ENCODE results near the gene GARNL3.
A peak's percentile ranks its signal among the peaks of the same experiment; 100 is the strongest.

Gene GARNL3

DNA sequence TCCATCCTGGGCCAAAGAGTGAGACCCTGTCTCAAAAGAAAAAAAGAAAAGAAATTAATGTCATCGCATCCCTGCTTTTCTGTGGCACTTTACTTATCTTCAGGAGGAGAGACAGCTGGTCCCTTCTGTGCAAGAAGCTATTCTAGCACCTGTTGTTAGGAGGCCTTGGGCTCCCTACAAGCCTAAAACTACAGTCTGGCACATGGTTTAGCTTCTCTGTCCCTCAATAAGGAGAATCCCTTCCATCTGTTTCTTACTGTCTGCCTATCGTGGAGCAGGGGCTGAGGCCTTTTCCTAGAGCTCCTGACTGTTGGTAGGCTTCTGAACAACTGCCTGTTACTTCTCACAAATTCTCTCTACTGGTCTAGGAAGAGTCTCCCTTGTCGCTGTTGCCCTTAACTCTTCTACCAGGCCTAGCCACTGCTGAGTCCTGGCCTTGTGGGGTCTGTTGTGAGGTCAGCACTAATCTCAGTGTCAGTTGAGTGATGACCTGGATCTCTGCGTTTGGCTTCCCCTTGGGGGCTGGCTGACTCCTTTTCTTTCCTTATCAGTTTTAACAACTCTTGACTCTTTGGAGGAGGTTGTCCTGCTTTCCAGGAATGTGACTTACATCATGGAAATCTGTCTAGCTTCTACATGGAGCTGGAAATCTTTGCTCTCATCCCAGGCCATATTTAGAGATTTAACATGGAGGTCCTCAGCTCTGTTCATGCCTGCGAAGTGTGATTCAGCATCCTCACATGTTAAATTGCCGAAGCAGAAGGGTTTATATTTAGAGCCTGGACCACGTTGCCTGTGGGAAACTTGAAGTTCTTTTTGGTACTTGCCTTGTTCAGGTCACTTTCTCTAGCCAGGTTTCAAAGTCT is 5.7 kb upstream of the GARNL3 start:
- Histone ChIP-seq H3K9me3 (ENCODE audit: control insufficient read depth in 2 of 2, low read length in 2 of 2) (no peaks in the 10 kb centered on the region), H3K9ac (ENCODE audit: low read length in 2 of 2) (no peak overlapping the region), H3K27me3 (ENCODE audit: control insufficient read depth in 1 of 2, insufficient read depth in 2 of 2, low read length in 2 of 2) (no peaks in the 10 kb centered on the region), H3K4me3 (ENCODE audit: low read length in 2 of 2) (no peak overlapping the region), H3K36me3 (ENCODE audit: control insufficient read depth in 2 of 2, insufficient read depth in 2 of 2, low read length in 2 of 2) (peaks cover 0 to 2% of the 10 kb centered on the region in 2 donors), H3K4me1 (ENCODE audit: control insufficient read depth, insufficient read depth, low read length) (peaks cover 16% of the 10 kb centered on the region), H3K27ac (ENCODE audit: low read length) (no peak overlapping the region)

GRCh38 chr9:127262602-127263001 is 2.0 kb upstream of the GARNL3 start:
- Histone ChIP-seq H3K27me3 (ENCODE audit: control insufficient read depth in 1 of 2, insufficient read depth in 2 of 2, low read length in 2 of 2) (no peaks in the 10 kb centered on the region), H3K36me3 (ENCODE audit: control insufficient read depth in 2 of 2, insufficient read depth in 2 of 2, low read length in 2 of 2) (peaks cover 0 to 2% of the 10 kb centered on the region in 2 donors), H3K4me1 (ENCODE audit: control insufficient read depth, insufficient read depth, low read length) (peaks cover 16% of the 10 kb centered on the region), H3K9me3 (ENCODE audit: control insufficient read depth in 2 of 2, low read length in 2 of 2) (no peaks in the 10 kb centered on the region), H3K27ac (ENCODE audit: low read length) (no peak overlapping the region), H3K4me3 (ENCODE audit: low read length in 2 of 2) (no peak overlapping the region), H3K9ac (ENCODE audit: low read length in 2 of 2) (no peak overlapping the region)

- no peaks in the 10 kb centered on the region for H3K9me3 ChIP-seq (ENCODE audit: control insufficient read depth in 2 of 2, low read length in 2 of 2)
- H3K9ac ChIP-seq (ENCODE audit: low read length in 2 of 2), result no peak overlapping the region
- peak overlapping the region in 1 of 2 donors; percentile 10 for H3K4me3 ChIP-seq (ENCODE audit: low read length in 2 of 2)
- H3K4me1 ChIP-seq (ENCODE audit: control insufficient read depth, insufficient read depth, low read length), result peaks cover 16% of the 10 kb centered on the region
- H3K27me3 ChIP-seq (ENCODE audit: control insufficient read depth in 1 of 2, insufficient read depth in 2 of 2, low read length in 2 of 2), result no peaks in the 10 kb centered on the region
- H3K36me3 ChIP-seq (ENCODE audit: control insufficient read depth in 2 of 2, insufficient read depth in 2 of 2, low read length in 2 of 2), result peaks cover 0 to 2% of the 10 kb centered on the region in 2 donors
- H3K27ac ChIP-seq (ENCODE audit: low read length), result no peak overlapping the region
Measured at GRCh38 chr9:127263237-127263636, 1.3 kb upstream of the GARNL3 start.

DNA sequence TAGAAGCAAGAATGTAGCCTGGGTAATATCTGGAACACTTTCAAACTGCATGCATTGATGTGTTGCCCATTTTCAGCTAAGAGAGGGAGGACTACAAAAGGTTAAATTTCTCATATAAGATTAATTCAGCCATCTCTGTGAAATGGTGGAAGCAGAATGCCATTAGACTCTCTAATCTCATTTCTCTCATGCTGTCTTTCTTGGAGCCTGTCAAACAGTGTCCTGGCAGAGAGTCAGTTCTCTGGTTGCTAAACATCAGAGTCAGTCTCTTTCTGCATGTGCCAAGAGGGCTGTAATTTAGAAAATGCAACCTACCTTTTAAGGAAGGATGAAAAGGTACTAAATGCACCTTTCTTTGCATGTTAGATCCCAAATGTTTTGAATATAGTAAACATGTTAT is 910 bp upstream of the GARNL3 start:
- H3K9me3 ChIP-seq (ENCODE audit: control insufficient read depth in 2 of 2, low read length in 2 of 2), result no peaks in the 10 kb centered on the region
- peak overlapping the region in 1 of 2 donors; percentile 10 for H3K4me3 ChIP-seq (ENCODE audit: low read length in 2 of 2)
- peaks cover 14% of the 10 kb centered on the region for H3K4me1 ChIP-seq (ENCODE audit: control insufficient read depth, insufficient read depth, low read length)
- H3K27ac ChIP-seq (ENCODE audit: low read length), result no peak overlapping the region
- no peak overlapping the region for H3K9ac ChIP-seq (ENCODE audit: low read length in 2 of 2)
- peaks cover 0 to 2% of the 10 kb centered on the region in 2 donors for H3K36me3 ChIP-seq (ENCODE audit: control insufficient read depth in 2 of 2, insufficient read depth in 2 of 2, low read length in 2 of 2)
- no peaks in the 10 kb centered on the region for H3K27me3 ChIP-seq (ENCODE audit: control insufficient read depth in 1 of 2, insufficient read depth in 2 of 2, low read length in 2 of 2)

DNA sequence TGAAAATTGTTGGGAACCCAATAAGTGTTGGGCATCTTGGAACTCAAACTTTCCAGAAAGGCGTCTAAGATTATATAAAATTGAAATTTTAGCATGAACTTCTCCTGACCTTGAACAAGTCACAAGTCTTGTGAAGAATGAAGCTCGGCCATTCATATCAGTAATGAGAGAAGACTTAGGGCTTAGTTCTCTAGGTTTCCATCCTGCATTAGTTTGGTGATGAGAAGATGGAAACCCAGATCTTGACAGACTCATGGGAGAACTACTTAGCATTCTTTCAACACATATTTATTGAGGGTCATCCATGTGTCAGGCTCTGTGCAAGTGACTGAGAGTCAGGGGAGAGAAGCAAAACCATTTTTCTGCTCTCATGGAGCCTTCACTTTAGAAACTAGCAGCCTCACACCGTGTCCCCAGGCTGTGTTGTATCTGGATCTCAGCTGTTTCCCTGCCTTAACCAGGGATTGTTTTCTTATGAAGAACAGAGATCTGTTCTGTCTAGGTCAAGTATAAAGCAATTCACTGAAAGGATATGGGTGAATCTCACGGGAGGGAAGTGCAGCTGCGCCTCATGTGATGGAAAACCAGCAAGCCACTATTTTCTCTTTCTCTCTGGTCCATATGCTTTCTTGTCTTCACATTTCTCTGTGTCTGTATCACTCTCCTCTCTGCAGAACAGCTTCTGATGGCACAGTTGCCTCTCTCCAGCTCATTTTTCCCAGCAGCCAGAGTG is 3.4 kb downstream of the GARNL3 start:
- Histone ChIP-seq H3K4me3 (ENCODE audit: low read length in 2 of 2) (no peak overlapping the region), H3K9ac (ENCODE audit: low read length in 2 of 2) (no peak overlapping the region), H3K27me3 (ENCODE audit: control insufficient read depth in 1 of 2, insufficient read depth in 2 of 2, low read length in 2 of 2) (no peaks in the 10 kb centered on the region), H3K9me3 (ENCODE audit: control insufficient read depth in 2 of 2, low read length in 2 of 2) (no peaks in the 10 kb centered on the region), H3K4me1 (ENCODE audit: control insufficient read depth, insufficient read depth, low read length) (peaks cover 5% of the 10 kb centered on the region), H3K36me3 (ENCODE audit: control insufficient read depth in 2 of 2, insufficient read depth in 2 of 2, low read length in 2 of 2) (no peaks in the 10 kb centered on the region), H3K27ac (ENCODE audit: low read length) (no peak overlapping the region)

GRCh38 chr9:127269449-127269848 is 4.9 kb downstream of the GARNL3 start:
- no peaks in the 10 kb centered on the region for H3K9me3 ChIP-seq (ENCODE audit: control insufficient read depth in 2 of 2, low read length in 2 of 2)
- no peaks in the 10 kb centered on the region for H3K27me3 ChIP-seq (ENCODE audit: control insufficient read depth in 1 of 2, insufficient read depth in 2 of 2, low read length in 2 of 2)
- no peaks in the 10 kb centered on the region for H3K36me3 ChIP-seq (ENCODE audit: control insufficient read depth in 2 of 2, insufficient read depth in 2 of 2, low read length in 2 of 2)
- H3K4me1 ChIP-seq (ENCODE audit: control insufficient read depth, insufficient read depth, low read length), result no peaks in the 10 kb centered on the region
- no peak overlapping the region for H3K4me3 ChIP-seq (ENCODE audit: low read length in 2 of 2)
- no peak overlapping the region for H3K9ac ChIP-seq (ENCODE audit: low read length in 2 of 2)
- H3K27ac ChIP-seq (ENCODE audit: low read length), result no peak overlapping the region

- no peak overlapping the region for H3K27ac ChIP-seq (ENCODE audit: low read length)
- H3K27me3 ChIP-seq (ENCODE audit: control insufficient read depth in 1 of 2, insufficient read depth in 2 of 2, low read length in 2 of 2), result no peaks in the 10 kb centered on the region
- no peaks in the 10 kb centered on the region for H3K36me3 ChIP-seq (ENCODE audit: control insufficient read depth in 2 of 2, insufficient read depth in 2 of 2, low read length in 2 of 2)
- no peaks in the 10 kb centered on the region for H3K9me3 ChIP-seq (ENCODE audit: control insufficient read depth in 2 of 2, low read length in 2 of 2)
- H3K9ac ChIP-seq (ENCODE audit: low read length in 2 of 2), result no peak overlapping the region
- no peaks in the 10 kb centered on the region for H3K4me1 ChIP-seq (ENCODE audit: control insufficient read depth, insufficient read depth, low read length)
- no peak overlapping the region for H3K4me3 ChIP-seq (ENCODE audit: low read length in 2 of 2)
Measured at GRCh38 chr9:127273326-127273725, 8.8 kb downstream of the GARNL3 start.

GRCh38 chr9:127277099-127277498 is 12.5 kb downstream of the GARNL3 start:
- no peak overlapping the region for H3K9ac ChIP-seq (ENCODE audit: low read length in 2 of 2)
- H3K4me3 ChIP-seq (ENCODE audit: low read length in 2 of 2), result no peak overlapping the region
- H3K9me3 ChIP-seq (ENCODE audit: control insufficient read depth in 2 of 2, low read length in 2 of 2), result no peaks in the 10 kb centered on the region
- H3K4me1 ChIP-seq (ENCODE audit: control insufficient read depth, insufficient read depth, low read length), result no peaks in the 10 kb centered on the region
- no peaks in the 10 kb centered on the region for H3K36me3 ChIP-seq (ENCODE audit: control insufficient read depth in 2 of 2, insufficient read depth in 2 of 2, low read length in 2 of 2)
- H3K27me3 ChIP-seq (ENCODE audit: control insufficient read depth in 1 of 2, insufficient read depth in 2 of 2, low read length in 2 of 2), result no peaks in the 10 kb centered on the region
- no peak overlapping the region for H3K27ac ChIP-seq (ENCODE audit: low read length)

GRCh38 chr9:127277770-127278169 is 13.2 kb downstream of the GARNL3 start:
- Histone ChIP-seq H3K9me3 (ENCODE audit: control insufficient read depth in 2 of 2, low read length in 2 of 2) (no peaks in the 10 kb centered on the region), H3K27me3 (ENCODE audit: control insufficient read depth in 1 of 2, insufficient read depth in 2 of 2, low read length in 2 of 2) (no peaks in the 10 kb centered on the region), H3K4me3 (ENCODE audit: low read length in 2 of 2) (no peak overlapping the region), H3K9ac (ENCODE audit: low read length in 2 of 2) (no peak overlapping the region), H3K27ac (ENCODE audit: low read length) (no peak overlapping the region), H3K4me1 (ENCODE audit: control insufficient read depth, insufficient read depth, low read length) (no peaks in the 10 kb centered on the region), H3K36me3 (ENCODE audit: control insufficient read depth in 2 of 2, insufficient read depth in 2 of 2, low read length in 2 of 2) (no peaks in the 10 kb centered on the region)

DNA sequence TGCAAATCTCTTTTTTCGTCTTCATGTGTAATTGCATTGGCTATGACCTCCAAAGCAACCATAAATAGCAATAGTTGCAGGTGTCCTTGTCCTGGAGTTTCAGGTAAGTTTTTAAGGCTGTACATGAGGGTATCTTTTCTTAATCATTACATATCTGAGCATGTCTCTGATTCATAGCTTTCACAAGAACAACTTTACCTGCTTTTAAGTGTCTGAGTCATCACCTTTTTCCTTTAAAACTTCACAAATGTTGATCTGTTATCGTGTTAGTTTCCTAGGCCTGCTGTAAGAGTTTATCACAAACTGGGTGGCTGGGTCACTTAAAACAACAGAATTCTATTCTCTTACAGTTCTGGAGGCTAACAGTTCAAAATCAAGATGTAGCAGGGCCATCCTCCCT is 13.8 kb downstream of the GARNL3 start:
- Histone ChIP-seq H3K9ac (ENCODE audit: low read length in 2 of 2) (no peak overlapping the region), H3K27ac (ENCODE audit: low read length) (no peak overlapping the region)

More for the DNA sequence above, 13.8 kb downstream of the GARNL3 start:
- no peak overlapping the region for H3K4me3 ChIP-seq (ENCODE audit: low read length in 2 of 2)
- no peaks in the 10 kb centered on the region for H3K9me3 ChIP-seq (ENCODE audit: control insufficient read depth in 2 of 2, low read length in 2 of 2)
- no peaks in the 10 kb centered on the region for H3K27me3 ChIP-seq (ENCODE audit: control insufficient read depth in 1 of 2, insufficient read depth in 2 of 2, low read length in 2 of 2)
- H3K4me1 ChIP-seq (ENCODE audit: control insufficient read depth, insufficient read depth, low read length), result no peaks in the 10 kb centered on the region
- no peaks in the 10 kb centered on the region for H3K36me3 ChIP-seq (ENCODE audit: control insufficient read depth in 2 of 2, insufficient read depth in 2 of 2, low read length in 2 of 2)
